Urinary bladder (tissue), 4 donors: ENCODE results near the gene NAIF1. TPM values are rescaled to one million over a fixed set of nuclear protein-coding genes. Genes with fewer than 3 reads are reported as not detected.

Experiments used
- DNase-seq: peaks from one replicate; pipeline ENCODE4 v3.0.0-alpha.2; 2015; ENCODE audit errors: extremely low spot score
- H3K27ac ChIP-seq: one replicate; pipeline ENCODE4 v1.5.1; 2013; ENCODE audit warnings: low read depth, mild to moderate bottlenecking, moderate library complexity
- H3K36me3 ChIP-seq: one replicate; pipeline ENCODE4 v1.6.1; 2013; ENCODE audit warnings: mild to moderate bottlenecking, moderate library complexity; ENCODE audit not compliant: insufficient read depth
- H3K4me1 ChIP-seq: one replicate; pipeline ENCODE4 v1.6.1; 2013; ENCODE audit warnings: mild to moderate bottlenecking, moderate library complexity; ENCODE audit not compliant: insufficient read depth
- H3K4me3 ChIP-seq: one replicate; pipeline ENCODE4 v1.5.1; 2013; ENCODE audit warnings: low read depth, low read length
- WGBS: extraction: QIAGEN DNeasy Blood & Tissue Kit; methylation state at CpG from one replicate; pipeline ENCODE4 v1.1.7; 2013; 5-methylcytosine and 5-hydroxymethylcytosine counted together
- polyA plus RNA-seq: library from polyadenylated mRNA; stranded (reverse); fragments of 200-250 nt; gene quantifications from one replicate; pipeline ENCODE4 v1.2.3, GENCODE V29; 2013
- total RNA-seq: library from RNA; depleted of rRNA; stranded (reverse); fragments of >200 nt; gene quantifications from one replicate; pipeline ENCODE4 v1.2.3, GENCODE V29; 2014
- donor health status: healthy with polysubstance abuse.
- donor health status: healthy.

The NAIF1 gene
- total and polyA plus RNA-seq, 2 donors, result 6.9 to 8.2 TPM

GRCh38 chr9:128068386-128069205 lies 1.5 kb upstream of the NAIF1 start:
- WGBS, result 2% methylated on average over 50 of the region's 50 CpGs
- peaks cover 3% of the 10 kb centered on the region for H3K4me1 ChIP-seq
- H3K4me3 ChIP-seq, result peak overlapping the region; percentile 82
- peak overlapping the region; percentile 75 for H3K27ac ChIP-seq
- DNase-seq, result no peak
- H3K36me3 ChIP-seq, result no peaks in the 10 kb centered on the region

- under 1% methylated on average over 67 of the region's 67 CpGs for WGBS
- Histone ChIP-seq H3K4me3 (peak within 1 kb of the TSS; percentile 82), H3K27ac (peak within 1 kb of the TSS; percentile 89), H3K4me1 (peaks cover 3% of the 10 kb centered on the region), H3K36me3 (no peaks in the 10 kb centered on the region)
- peak; percentile 97 for DNase-seq
Observed at GRCh38 chr9:128067645-128068385, 695 bp upstream of the NAIF1 start, which contains the start of gene SLC25A25. TSS of gene SLC25A25 (plus strand) at chr9:128068232. CDS start at chr9:128068320, 88 bp downstream.

DNA sequence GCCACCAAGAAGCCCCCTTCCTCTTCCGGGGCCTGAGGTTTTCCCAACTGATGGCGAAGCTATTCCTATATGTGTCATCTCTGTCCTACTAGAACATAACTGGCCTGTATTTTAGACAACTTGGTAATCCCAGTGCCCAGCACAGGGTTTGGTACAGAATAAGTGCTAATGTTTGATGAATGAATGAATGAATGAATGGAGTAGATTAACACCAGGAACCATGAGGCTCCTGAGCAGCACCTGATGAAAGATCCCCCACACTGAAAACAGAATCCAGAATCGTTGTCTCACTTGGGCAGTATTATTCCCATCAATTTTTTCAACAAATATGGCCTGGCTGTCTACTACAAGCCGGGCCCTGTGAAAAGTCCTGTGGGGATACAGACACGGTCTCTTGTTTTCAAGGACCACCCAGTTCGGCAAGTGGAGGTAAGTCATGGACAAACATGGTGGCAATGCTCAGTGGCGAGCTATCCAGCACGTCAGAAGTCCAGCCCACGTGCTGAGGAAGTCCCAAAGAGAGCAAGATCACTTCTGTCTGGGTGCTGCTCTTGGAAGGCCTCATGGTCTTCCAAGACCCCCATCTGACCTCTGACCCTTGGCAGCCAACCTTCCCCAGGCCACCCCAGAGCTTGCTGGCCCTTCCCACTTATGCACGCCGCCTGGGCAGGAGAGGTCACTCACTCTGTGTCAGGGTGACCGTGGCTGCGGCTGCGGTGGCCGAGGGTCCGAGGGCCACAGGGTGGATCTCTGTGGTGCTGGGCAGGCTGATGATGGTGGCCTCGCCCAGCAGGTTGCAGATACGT lies 1.0 kb downstream of the NAIF1 start:
- Histone ChIP-seq H3K4me3 (peak overlapping the region; percentile 29), H3K4me1 (peaks cover 3% of the 10 kb centered on the region), H3K36me3 (no peaks in the 10 kb centered on the region), H3K27ac (no peak overlapping the region)
- 95% methylated on average over 18 of the region's 18 CpGs for WGBS
- DNase-seq, result no peak

DNA sequence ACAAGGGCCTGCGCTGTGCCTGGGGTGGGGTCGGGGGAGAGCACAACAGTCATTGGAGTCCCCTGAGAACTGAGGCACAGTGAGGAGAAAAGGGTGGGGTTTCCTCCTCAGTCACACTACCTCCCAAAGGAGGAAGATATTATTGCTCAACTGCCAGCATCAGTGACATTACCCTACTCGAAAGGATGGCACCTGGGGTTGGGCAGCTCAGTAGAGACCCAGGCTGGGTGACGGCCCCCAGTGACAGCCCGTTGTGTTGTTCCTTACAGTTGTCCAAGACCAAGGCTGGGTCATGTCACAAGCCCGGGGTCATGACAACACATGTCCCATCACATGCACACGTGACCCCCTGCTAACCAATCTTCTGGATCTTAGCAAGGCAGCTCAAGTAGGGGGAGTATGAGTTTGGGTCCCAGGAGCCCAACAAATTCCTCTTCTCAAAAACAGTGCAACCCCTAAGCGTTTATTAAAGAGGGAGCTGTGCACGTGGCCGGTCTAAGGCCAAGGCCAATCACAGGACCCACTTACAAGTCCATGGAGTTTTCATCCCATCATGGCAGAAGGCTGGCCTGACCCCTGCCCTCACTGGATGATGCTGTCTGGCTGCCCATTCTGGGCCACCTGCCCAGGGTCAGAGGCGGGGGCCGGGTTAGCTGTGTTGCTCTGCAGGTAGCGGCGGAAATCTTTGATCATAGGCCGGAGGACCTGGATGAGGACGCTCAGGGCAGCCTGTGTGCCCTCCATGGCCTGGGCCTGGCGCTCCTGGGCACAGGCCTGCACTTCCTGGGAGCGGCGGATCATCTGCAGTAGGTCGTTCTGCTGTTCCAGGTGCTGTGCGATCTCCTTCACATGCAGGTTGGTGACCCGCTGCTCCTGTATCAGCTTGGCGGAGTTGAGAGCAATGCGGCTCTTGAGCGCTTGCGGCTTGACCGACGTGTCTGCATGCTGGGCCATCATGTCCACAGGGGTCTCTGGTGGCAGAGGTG lies 4.0 kb downstream of the NAIF1 start:
- Histone ChIP-seq H3K4me1 (peaks cover 3% of the 10 kb centered on the region), H3K4me3 (no peak overlapping the region), H3K27ac (no peak overlapping the region), H3K36me3 (no peaks in the 10 kb centered on the region)
- whole genome bisulfite sequencing, result 93% methylated on average over 28 of the region's 28 CpGs
- no peak for DNase-seq

- no peak overlapping the region for H3K27ac ChIP-seq
- H3K4me3 ChIP-seq, result no peak overlapping the region
- H3K4me1 ChIP-seq, result peaks cover 3% of the 10 kb centered on the region
- no peaks in the 10 kb centered on the region for H3K36me3 ChIP-seq
- DNase-seq, result no peak
- 62% methylated on average over 6 of the region's 6 CpGs for WGBS
Observed at GRCh38 chr9:128062279-128062678, 4.8 kb downstream of the NAIF1 start.

DNA sequence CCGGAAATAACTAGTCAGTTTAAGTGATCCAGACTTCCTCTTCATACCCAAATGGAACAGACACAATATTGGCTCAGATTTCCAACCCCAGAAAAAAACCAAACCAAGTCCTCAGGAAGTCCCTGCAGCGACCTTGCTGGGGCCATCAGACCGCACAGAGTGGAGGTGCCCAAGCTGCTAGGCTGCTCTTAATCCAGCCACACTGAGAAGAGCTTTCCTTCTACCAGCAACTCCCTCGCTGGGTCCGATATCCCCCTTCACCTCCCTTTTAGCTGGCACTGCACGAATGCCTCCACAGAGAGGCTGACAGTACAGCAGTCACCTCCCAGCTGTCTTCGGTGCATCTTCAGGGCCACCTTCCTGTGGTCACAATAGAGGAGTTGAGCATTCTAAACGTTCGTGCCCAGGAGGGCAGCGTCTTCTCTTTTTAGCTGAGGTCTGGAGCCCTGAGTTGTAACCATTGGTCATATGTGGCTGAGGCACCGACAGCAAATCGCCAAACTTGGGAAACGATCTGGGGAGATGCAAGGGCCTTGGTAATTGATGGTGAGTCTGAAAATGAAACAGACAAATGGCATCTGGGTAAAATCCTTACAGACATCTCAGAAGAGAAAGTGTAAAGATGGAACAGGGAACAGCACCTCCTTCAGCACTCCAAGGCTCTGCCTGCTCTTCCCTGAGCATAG lies 5.7 kb downstream of the NAIF1 start:
- Histone ChIP-seq H3K4me3 (no peak overlapping the region), H3K27ac (peak overlapping the region; percentile 39), H3K4me1 (peaks cover 3% of the 10 kb centered on the region), H3K36me3 (no peaks in the 10 kb centered on the region)
- no peak for DNase-seq
- 72% methylated on average over 13 of the region's 13 CpGs for WGBS

- 77% methylated on average over 6 of the region's 6 CpGs for WGBS
- Histone ChIP-seq H3K27ac (no peak overlapping the region), H3K4me1 (no peaks in the 10 kb centered on the region), H3K36me3 (no peaks in the 10 kb centered on the region), H3K4me3 (no peak overlapping the region)
- no peak for DNase-seq
Observed at GRCh38 chr9:128059365-128059983, 7.6 kb downstream of the NAIF1 start.

DNA sequence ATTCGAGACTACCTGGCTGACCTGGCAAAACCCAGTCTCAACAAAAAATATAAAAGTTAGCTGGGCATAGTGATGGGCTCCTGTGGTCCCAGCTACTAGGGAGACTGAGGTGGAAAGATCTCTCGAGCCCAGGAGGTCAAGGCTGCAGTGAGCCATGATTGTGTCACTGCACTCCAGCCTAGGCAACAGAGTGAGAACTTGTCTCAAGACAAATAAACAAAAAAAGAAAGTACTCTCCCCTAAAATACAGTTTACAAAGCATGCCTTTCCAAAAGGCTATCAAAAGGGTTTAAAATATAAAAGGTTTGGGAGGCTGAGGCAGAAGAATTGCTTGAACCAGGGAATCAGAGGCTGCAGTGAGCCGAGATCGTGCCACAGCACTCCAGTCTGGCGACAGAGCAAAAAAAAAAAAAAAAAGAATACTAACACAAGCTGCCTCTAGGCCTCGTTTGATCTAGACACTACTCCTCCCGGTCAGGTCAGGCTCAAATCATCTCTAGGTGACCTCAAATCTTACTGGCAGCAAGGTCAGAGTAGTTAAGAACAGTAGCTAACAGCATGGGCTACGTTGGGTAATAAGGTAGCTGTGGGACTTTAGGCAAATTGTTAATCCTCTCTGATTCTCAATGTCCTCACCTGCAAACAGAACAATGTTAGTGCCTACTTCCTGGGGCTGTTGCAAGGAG lies 9.3 kb downstream of the NAIF1 start:
- 84% methylated on average over 8 of the region's 8 CpGs for WGBS
- Histone ChIP-seq H3K36me3 (no peaks in the 10 kb centered on the region), H3K4me1 (no peaks in the 10 kb centered on the region), H3K27ac (no peak overlapping the region), H3K4me3 (no peak overlapping the region)
- no peak for DNase-seq

- 75% methylated on average over 14 of the region's 14 CpGs for WGBS
- H3K4me3 ChIP-seq, result no peak overlapping the region
- H3K27ac ChIP-seq, result no peak overlapping the region
- no peaks in the 10 kb centered on the region for H3K4me1 ChIP-seq
- no peak for DNase-seq
- H3K36me3 ChIP-seq, result no peaks in the 10 kb centered on the region
Observed at GRCh38 chr9:128056887-128057723, 10.0 kb downstream of the NAIF1 start.

GRCh38 chr9:128056086-128056485 lies 11.0 kb downstream of the NAIF1 start:
- no peak for DNase-seq
- Histone ChIP-seq H3K27ac (peak overlapping the region; percentile 42), H3K36me3 (no peaks in the 10 kb centered on the region), H3K4me3 (no peak overlapping the region), H3K4me1 (no peaks in the 10 kb centered on the region)
- 49% methylated on average over 3 of the region's 3 CpGs for WGBS
